ENCODE data around the gene ADK.
"Not testable (repeated sequence)": the region's sequence is repeated elsewhere in the genome, so short reads cannot be mapped to it uniquely, and the experiment has no call there.

The ADK gene

GRCh38 chr10:74424565-74424964 is 273.5 kb downstream of the ADK start:
- DNase-seq (ENCODE audit: low spot score) = no peak

- DNase-seq (ENCODE audit: low spot score) = no peak
These were observed 274.5 kb downstream of the ADK start for GRCh38 chr10:74425456-74426001.

GRCh38 chr10:74431816-74432215 is 280.8 kb downstream of the ADK start:
- no peak for DNase-seq (ENCODE audit: low spot score)

DNA sequence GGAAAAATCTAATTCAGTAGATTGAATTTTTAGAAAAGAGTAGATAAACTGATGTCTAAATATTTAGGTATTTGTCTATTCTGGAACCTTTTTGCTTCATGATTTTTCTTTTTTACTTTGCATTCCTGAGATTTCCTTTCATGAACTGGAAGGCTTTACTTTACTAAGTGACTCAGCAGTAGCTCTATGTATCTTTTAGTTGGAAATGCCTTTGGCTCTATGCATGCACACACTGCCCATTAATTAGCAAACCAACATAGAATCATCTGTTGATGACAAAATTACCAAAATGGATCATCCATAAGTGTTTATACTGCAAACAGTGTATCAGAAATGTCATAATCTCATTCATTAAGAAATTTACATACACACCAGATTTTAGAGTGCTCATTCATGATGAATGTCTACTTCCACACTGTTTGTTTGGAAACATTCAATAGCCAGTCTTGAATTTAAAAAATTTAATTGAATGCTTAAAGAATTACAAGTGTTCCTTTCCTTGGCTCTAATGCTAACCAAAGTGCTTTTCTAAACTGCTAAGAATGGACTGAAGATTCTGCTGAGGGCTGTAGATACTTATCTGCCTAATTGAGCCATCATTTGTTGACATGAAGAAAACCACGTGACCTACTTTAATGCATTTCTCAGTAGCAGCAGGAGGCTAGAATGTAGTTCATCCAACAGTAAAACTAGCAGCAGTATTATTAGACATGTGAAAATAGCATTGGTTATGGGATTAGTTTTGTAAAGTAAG is 282.0 kb downstream of the ADK start:
- DNase-seq (ENCODE audit: low spot score) = no peak

- DNase-seq (ENCODE audit: low spot score) = no peak
These were observed 282.6 kb downstream of the ADK start for GRCh38 chr10:74433595-74433956.

DNA sequence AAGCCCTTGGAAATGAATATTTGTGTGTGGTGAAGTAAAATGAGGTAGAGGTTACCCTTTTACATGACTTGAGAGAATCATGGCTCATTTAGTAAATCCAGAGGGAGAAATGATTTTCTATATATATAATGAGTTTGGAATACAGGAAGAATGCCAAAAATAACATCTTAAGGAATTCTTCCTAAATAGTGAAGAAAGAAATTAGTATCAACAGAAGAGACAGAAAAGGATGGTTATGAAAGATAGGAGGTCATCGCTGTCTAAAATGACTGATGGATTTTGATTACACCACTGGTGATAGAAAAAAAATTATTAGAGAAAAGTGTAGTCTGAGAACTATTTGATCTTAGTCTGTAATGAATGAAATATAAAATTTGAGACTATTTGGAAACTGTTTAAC is 283.0 kb downstream of the ADK start:
- no peak for DNase-seq (ENCODE audit: low spot score)

- DNase-seq (ENCODE audit: low spot score) = no peak
These were observed 283.5 kb downstream of the ADK start for GRCh38 chr10:74434547-74434946.

- no peak for DNase-seq (ENCODE audit: low spot score)
These were observed 285.6 kb downstream of the ADK start for GRCh38 chr10:74436523-74437170.

- DNase-seq (ENCODE audit: low spot score) = no peak
These were observed 286.8 kb downstream of the ADK start for GRCh38 chr10:74437822-74438221.

- no peak for DNase-seq (ENCODE audit: low spot score)
These were observed 288.2 kb downstream of the ADK start for GRCh38 chr10:74439213-74439612.

- DNase-seq (ENCODE audit: low spot score) = no peak
These were observed 294.5 kb downstream of the ADK start for GRCh38 chr10:74445493-74445892.

GRCh38 chr10:74450602-74451001 is 299.6 kb downstream of the ADK start:
- no peak for DNase-seq (ENCODE audit: low spot score)

- no peak for DNase-seq (ENCODE audit: low spot score)
These were observed 300.3 kb downstream of the ADK start for GRCh38 chr10:74451127-74451829.

DNA sequence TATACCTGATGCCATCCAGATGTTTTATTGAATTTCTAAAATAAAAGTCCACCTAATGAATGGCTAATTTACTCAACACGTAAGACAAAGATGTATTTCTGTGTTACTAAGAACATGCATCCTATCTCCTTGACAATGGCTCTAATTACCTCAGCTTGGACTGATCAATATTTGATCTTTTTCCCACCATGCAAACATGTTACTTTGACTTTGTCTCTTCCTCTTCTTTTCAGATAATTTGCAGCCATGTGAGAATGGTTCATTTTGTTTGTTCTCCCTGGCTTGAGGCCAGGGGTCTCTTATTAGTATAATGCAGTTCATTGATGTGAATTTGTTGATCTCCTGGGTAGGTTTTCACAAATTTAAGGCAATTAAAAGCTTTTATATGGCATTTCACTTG is 302.1 kb downstream of the ADK start:
- DNase-seq (ENCODE audit: low spot score) = no peak

DNA sequence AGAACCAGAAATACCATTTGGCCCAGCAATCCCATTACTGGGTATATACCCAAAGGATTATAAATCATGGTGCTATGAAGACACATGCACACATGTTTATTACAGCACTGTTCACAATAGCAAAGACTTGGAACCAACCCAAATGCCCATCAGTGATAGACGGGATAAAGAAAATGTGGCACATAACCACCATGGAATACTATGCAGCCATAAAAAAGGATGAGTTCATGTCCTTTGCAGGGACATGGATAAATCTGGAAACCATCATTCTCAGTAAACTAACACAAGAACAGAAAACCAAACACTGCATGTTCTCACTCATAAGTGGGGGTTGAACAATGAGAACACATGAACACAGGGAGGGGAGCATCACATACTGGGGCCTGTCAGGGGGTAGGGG is 306.5 kb downstream of the ADK start:
- DNase-seq (ENCODE audit: low spot score) = not testable (repeated sequence)

- DNase-seq (ENCODE audit: low spot score) = no peak
These were observed 309.8 kb downstream of the ADK start for GRCh38 chr10:74460812-74461211.

GRCh38 chr10:74474022-74474713 is 323.1 kb downstream of the ADK start:
- DNase-seq (ENCODE audit: low spot score) = no peak

DNA sequence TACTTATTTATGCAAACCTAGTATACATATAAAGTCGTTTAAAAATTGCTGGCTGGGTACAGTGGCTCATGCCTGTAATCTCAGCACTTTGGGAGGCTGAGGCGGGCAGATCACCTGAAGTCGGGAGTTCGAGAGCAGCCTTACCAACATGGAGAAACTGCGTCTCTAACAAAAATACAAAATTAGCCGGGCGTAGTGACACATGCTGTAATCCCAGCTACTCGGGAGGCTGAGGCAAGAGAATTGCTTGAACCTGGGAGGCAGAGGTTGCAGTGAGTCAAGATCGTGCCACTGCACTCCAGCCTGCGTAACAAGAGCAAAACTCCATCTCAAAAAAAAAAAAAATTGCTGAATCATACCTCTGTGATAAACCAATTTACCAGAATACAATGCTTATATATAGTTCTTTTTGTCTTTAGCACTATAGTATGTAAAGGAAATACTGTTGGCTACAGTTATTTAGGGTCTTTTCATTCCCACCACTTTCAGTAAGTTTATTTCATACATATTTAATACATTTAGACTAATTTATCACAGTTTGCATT is 325.2 kb downstream of the ADK start:
- not testable (repeated sequence) for DNase-seq (ENCODE audit: low spot score)

DNA sequence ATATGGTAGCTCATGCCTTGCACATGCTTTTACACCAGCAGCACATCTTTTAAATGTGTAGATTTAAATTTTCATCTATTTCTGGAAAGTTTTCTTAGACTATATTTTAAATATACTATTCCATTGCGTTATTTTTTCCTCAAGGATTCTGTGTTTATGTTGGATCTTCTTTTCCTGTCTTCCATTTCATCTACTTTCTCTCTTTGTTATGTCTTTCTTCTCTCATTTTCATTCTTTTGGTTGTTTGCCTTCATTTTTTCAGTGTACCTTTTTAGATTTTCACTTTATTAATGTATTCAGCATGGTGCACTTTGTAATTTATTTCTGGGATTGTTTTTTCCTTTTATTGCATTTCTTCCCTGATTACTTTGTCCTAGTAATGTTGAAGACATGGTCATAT is 329.8 kb downstream of the ADK start:
- DNase-seq (ENCODE audit: low spot score) = no peak

DNA sequence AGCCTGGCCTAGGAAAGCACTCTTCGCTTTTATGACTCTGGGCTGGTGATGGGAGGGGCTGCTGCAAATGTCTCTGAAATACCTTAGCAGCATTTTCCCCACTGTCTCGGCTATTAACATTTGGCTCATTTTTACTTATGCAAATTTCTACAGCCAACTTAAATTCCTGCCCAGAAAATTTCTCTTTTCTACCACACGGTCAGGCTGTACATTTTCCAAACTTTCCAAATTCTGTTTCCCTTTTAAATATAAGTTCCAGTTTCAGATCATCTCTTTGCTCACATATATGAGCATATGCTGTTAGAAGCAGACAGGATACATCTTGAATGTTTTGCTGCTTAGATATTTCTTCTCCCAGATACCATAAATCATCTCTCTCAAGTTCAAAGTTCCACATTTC is 332.3 kb downstream of the ADK start:
- no peak for DNase-seq (ENCODE audit: low spot score)

GRCh38 chr10:74485283-74485682 is 334.3 kb downstream of the ADK start:
- DNase-seq (ENCODE audit: low spot score) = no peak

DNA sequence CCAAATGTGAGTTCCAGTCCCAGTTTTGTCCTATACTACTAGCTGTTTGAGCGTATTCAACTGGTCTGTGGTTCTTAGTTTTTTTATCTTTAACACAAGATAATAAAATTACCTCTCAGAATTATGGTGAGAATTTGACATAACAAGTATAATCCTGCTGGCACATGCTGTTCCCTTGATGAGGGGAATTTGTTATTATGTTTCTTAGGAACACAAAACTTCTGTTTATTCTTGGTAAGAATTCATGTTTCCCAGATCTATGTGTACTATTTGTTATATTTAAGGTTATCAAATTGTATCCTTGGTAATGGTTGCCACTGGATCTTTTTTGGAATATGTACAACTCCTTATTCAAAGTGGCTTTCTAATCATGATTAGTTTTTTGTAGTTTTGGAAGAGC is 335.6 kb downstream of the ADK start:
- DNase-seq (ENCODE audit: low spot score) = no peak
